K562 (cell line): ENCODE measurements around the gene PDE1C. TPM values are rescaled to one million over a fixed set of nuclear protein-coding genes. Genes with fewer than 3 reads are reported as not detected.

Source experiments
- ATAC-seq: fragments of 200-7000 bp; cut with Tn5 transposase; 3 replicates; pipeline ENCODE4 v1.9.1; 2020; ENCODE audit warnings: moderate library complexity
- BruUV-seq: library from RNA; stranded (reverse); fragments of 400-500 nt; replicated peaks from 2 replicates; lab custom pipeline; 2021; lab: Mats Ljungman, UMichigan
- CTCF ChIA-PET: fragments of 300-600 bp; formaldehyde crosslinking; extraction: SDS; loops from one replicate; lab custom pipeline; 2021; ENCODE audit warnings: low intra/inter-chr PET ratio; lab: Yijun Ruan, JAX
- POLR2A ChIA-PET: fragments of 300-600, 350-650 bp; sonication (Branson Sonifier 250); formaldehyde crosslinking; extraction: SDS; loops from one replicate; lab custom pipeline; 2021; ENCODE audit warnings: antibody characterized with exemption, inconsistent platforms; lab: Yijun Ruan, JAX
- DNase-seq, 4 experiments: peaks; one replicate each; pipeline versions ENCODE4 v3.0.0 to v3.0.0-alpha.2; 2011 to 2018; ENCODE audit warnings: low spot score in 3 of 4, mixed read lengths in 3 of 4; ENCODE audit errors: extremely low read depth in 1 of 4
- FAIRE-seq: peaks from 2 replicates; lab custom pipeline; 2011; peaks lifted over from hg19 to GRCh38; lab: Jason Lieb, UNC
- H2AFZ ChIP-seq: 2 replicates; pipeline ENCODE4 v1.6.0; 2011; ENCODE audit warnings: low read depth, low read length, control low read depth, inconsistent platforms
- H3K27ac ChIP-seq: fragments of 200-600 bp; 3 replicates; pipeline ENCODE4 v1.8.0; 2011; ENCODE audit warnings: low read depth, mild to moderate bottlenecking, control low read depth, inconsistent platforms, low read length, moderate library complexity, mixed read lengths; ENCODE audit errors: extremely low read depth
- H3K27me3 ChIP-seq, 2 experiments: fragments of 300-600 bp in 1 of 2; 2 replicates in 1 of 2; 3 replicates in 1 of 2; pipeline versions ENCODE4 v1.6.0 to v1.8.0; 2011; ENCODE audit warnings: inconsistent platforms in 2 of 2, low read length in 2 of 2, mild to moderate bottlenecking in 1 of 2, mixed read lengths in 1 of 2, moderate library complexity in 1 of 2; ENCODE audit not compliant: control insufficient read depth in 2 of 2, insufficient read depth in 2 of 2
- H3K36me3 ChIP-seq: fragments of 300-600 bp; 3 replicates; pipeline ENCODE4 v1.8.0; 2011; ENCODE audit warnings: mild to moderate bottlenecking, low read length, inconsistent platforms; ENCODE audit not compliant: control insufficient read depth, insufficient read depth
- H3K4me1 ChIP-seq, 2 experiments: fragments of 200-600 bp in 1 of 2; replicated peaks in 1 of 2; 2 replicates in 1 of 2; 3 replicates in 1 of 2; pipeline versions ENCODE4 v1.5.1 to v1.8.0; 2011; ENCODE audit warnings: inconsistent platforms in 2 of 2, low read length in 2 of 2, mild to moderate bottlenecking in 1 of 2, mixed read lengths in 1 of 2, moderate library complexity in 1 of 2; ENCODE audit not compliant: control insufficient read depth in 2 of 2, insufficient read depth in 2 of 2
- H3K4me2 ChIP-seq: 2 replicates; pipeline ENCODE4 v1.6.1; 2011; ENCODE audit warnings: low read length, control low read depth, inconsistent platforms, mixed read lengths; ENCODE audit not compliant: insufficient read depth
- H3K4me3 ChIP-seq: fragments of 200-600 bp; sonication (generic), shearing (Covaris generic); 2 replicates; pipeline ENCODE4 v1.5.1; 2016; ENCODE audit warnings: control low read depth, inconsistent platforms
- H3K79me2 ChIP-seq: fragments of 200-600 bp; 3 replicates; pipeline ENCODE4 v1.8.0; 2011; ENCODE audit warnings: low read length, inconsistent platforms; ENCODE audit not compliant: control insufficient read depth, insufficient read depth
- H3K9ac ChIP-seq, 2 experiments: 2 replicates each; pipeline versions ENCODE4 v1.6.0 to v1.6.1; 2011; ENCODE audit warnings: low read depth in 2 of 2, low read length in 2 of 2, control low read depth in 1 of 2, inconsistent platforms in 1 of 2, mild to moderate bottlenecking in 1 of 2, mixed read lengths in 1 of 2; ENCODE audit not compliant: insufficient read depth in 1 of 2
- H3K9me1 ChIP-seq: one replicate; pipeline ENCODE4 v1.6.0; 2011; ENCODE audit warnings: inconsistent platforms, mild to moderate bottlenecking, low read length, moderate library complexity; ENCODE audit not compliant: control insufficient read depth, insufficient read depth
- H3K9me3 ChIP-seq: replicated peaks from 2 replicates; pipeline ENCODE4 v1.5.1; 2011; ENCODE audit warnings: low read depth, low read length, inconsistent platforms; ENCODE audit not compliant: control insufficient read depth, insufficient read depth
- H4K20me1 ChIP-seq: replicated peaks from 2 replicates; pipeline ENCODE4 v1.6.1; 2011; ENCODE audit warnings: low read length, inconsistent platforms, mixed read lengths; ENCODE audit not compliant: control insufficient read depth, insufficient read depth
- E2F6 ChIP-seq, 2 experiments: IDR thresholded peaks; 2 replicates each; pipeline ENCODE4 v1.6.1; 2011; ENCODE audit warnings: borderline replicate concordance in 1 of 2, control low read depth in 1 of 2, low read depth in 1 of 2, low read length in 1 of 2, mild to moderate bottlenecking in 1 of 2, mixed read lengths in 1 of 2, moderate library complexity in 1 of 2; ENCODE audit not compliant: insufficient read depth in 1 of 2, insufficient read length in 1 of 2, poor library complexity in 1 of 2, severe bottlenecking in 1 of 2; ENCODE audit errors: extremely low read depth in 1 of 2
- GABPB1 ChIP-seq: sonication (generic); formaldehyde crosslinking; IDR thresholded peaks from 2 replicates; pipeline ENCODE4 v1.8.0; 2022; ENCODE audit warnings: mild to moderate bottlenecking, missing genetic modification reagents
- GATAD2B ChIP-seq: fragments of 450-650 bp; IDR thresholded peaks from 2 replicates; pipeline ENCODE4 v1.6.1; 2017; ENCODE audit warnings: mild to moderate bottlenecking, borderline replicate concordance
- HIVEP1 ChIP-seq: fragments of 250-450 bp; sonication (Bioruptor Pico); IDR thresholded peaks from 2 replicates; pipeline ENCODE4 v1.4.0; 2020; ENCODE audit warnings: mild to moderate bottlenecking
- NR3C1 ChIP-seq: sonication (generic); formaldehyde crosslinking; IDR thresholded peaks from 2 replicates; pipeline ENCODE4 v1.8.1; 2022; ENCODE audit warnings: missing genetic modification reagents
- PURB ChIP-seq: sonication (generic); formaldehyde crosslinking; IDR thresholded peaks from 2 replicates; pipeline ENCODE4 v1.9.0; 2021; ENCODE audit warnings: low read depth, mild to moderate bottlenecking, missing genetic modification reagents
- RBM15 ChIP-seq: fragments of 200-400 bp; formaldehyde crosslinking; IDR thresholded peaks from 2 replicates; pipeline ENCODE4 v1.6.1; 2018; ENCODE audit warnings: mild to moderate bottlenecking, low read length, moderate library complexity; ENCODE audit not compliant: insufficient read depth
- TSC22D4 ChIP-seq: fragments of 450-650 bp; IDR thresholded peaks from 2 replicates; pipeline ENCODE4 v1.6.1; 2016; ENCODE audit warnings: missing genetic modification characterization, missing biosample characterization, control low read depth
- ZNF146 ChIP-seq: IDR thresholded peaks from one replicate; pipeline ENCODE4 v1.6.1; 2018; ENCODE audit warnings: missing compliant biosample characterization; ENCODE audit not compliant: unreplicated experiment
- WGBS: fragments of 100-300 bp; shearing (Covaris generic); methylation state at CpG from one replicate; pipeline ENCODE4 v1.1.6; 2016; ENCODE audit warnings: low coverage, mixed read lengths; ENCODE audit not compliant: insufficient coverage; ENCODE audit errors: missing lambda C conversion rate; 5-methylcytosine and 5-hydroxymethylcytosine counted together
- in situ Hi-C: fragments of 300-500 bp; cut with MboI; formaldehyde crosslinking; loops from 4 replicates; pipeline ENCODE4 v1.15.0; 2018; ENCODE audit warnings: inconsistent platforms, mixed read lengths
- intact Hi-C: fragments of 100-400 bp; cut with micrococcal nuclease; formaldehyde crosslinking; loops from 2 replicates; pipeline ENCODE4 v1.14.2; 2022
- polyA plus RNA-seq, 8 experiments: library from polyadenylated mRNA; depleted of rRNA in 4 of 8; stranded (reverse) in 5 of 8; unstranded in 3 of 8; fragments of >200 nt; fragmentation: Nextera tagmentation in 2 of 8; fragmentation: Illumina TruSeq in 1 of 8; extraction: Ambion mirVana in 2 of 8; extraction: Trizol in 1 of 8; gene quantifications; 2 replicates each; pipeline versions ENCODE4 v1.2.1 to v1.2.3, GENCODE V29; 2011 to 2014; ENCODE audit warnings: inconsistent platforms in 1 of 8, missing spikeins in 1 of 8
- total RNA-seq, 7 experiments: library from RNA; depleted of rRNA in 6 of 7; stranded (reverse); fragments of >200 nt in 6 of 7; fragmentation: Illumina TruSeq in 2 of 7; extraction: Trizol in 2 of 7; gene quantifications; 2 replicates each; pipeline versions ENCODE4 v1.2.1 to v1.2.3, GENCODE V29; 2011 to 2021; ENCODE audit warnings: low replicate concordance in 1 of 7

The PDE1C gene
- total and polyA plus RNA-seq, 9 of the 15 experiments (the other 6 are each of a cell fraction or from before 2014, with no cell fraction given) = under 0.01 to 0.01 TPM; not detected in 7

DNA sequence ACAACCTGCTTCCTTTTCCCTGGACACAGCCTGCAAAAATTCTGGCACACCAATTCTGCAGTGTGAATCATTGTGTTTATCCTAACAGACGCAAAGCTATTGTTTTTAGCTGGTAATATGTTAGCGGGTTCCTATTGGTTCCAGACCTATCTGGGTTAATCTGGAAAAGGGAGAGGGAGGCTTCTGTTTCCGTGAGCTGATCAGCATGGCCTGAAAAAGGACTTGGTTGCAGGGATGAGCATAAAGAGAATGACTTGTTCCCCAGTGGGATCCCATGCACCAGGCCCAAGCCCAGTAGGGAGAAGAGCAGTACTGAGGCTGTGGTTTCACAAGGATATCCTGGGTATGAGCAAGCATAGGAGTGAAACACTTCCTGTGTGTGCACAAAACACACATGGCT is 78.4 kb downstream of the PDE1C start:
- Histone ChIP-seq H3K36me3 (no peaks in the 10 kb centered on the region), H3K27ac (no peak overlapping the region), H3K27me3 (no peaks in the 10 kb centered on the region), H3K9me3 (0 out of 2 replicates have a peak, but pooled peaks cover 1% of the 10 kb centered on the region), H2AFZ (no peak overlapping the region), H3K79me2 (no peaks in the 10 kb centered on the region), H3K4me1 (no peaks in the 10 kb centered on the region), H4K20me1 (no peaks in the 10 kb centered on the region), H3K4me2 (no peak overlapping the region), H3K9me1 (no peaks in the 10 kb centered on the region), H3K9ac (no peak overlapping the region), H3K4me3 (no peak overlapping the region)
- no peak for FAIRE-seq
- no peak for ATAC-seq
- intact Hi-C loops (no loop called here), in situ Hi-C loops (no loop called here)
- no peak for DNase-seq
- WGBS = 0% methylated on average over 3 of the region's 3 CpGs
- ChIA-PET CTCF (no interaction called here), POLR2A (interaction anchor here (0.7 kb wide), 1 partner anchor 11 kb away, joined by 3 read pairs; no protein-coding TSS in a partner anchor)
- TF ChIP-seq RBM15 = no peak
- no peak for TF ChIP-seq GATAD2B
- TF ChIP-seq TSC22D4 (tag) = no peak
- no peak for TF ChIP-seq ZNF146
- TF ChIP-seq NR3C1 (CRISPR knock-in tag) = no peak
- TF ChIP-seq HIVEP1 (CRISPR knock-in tag) = no peak
- TF ChIP-seq E2F6 (IDR thresholded peaks at IDR 0.05; ENCODE audit: borderline replicate concordance in 1 of 2, extremely low read depth in 1 of 2, insufficient read depth in 1 of 2, insufficient read length in 1 of 2, low read depth in 1 of 2, low read length in 1 of 2, poor library complexity in 1 of 2, severe bottlenecking in 1 of 2) = no peak
- TF ChIP-seq GABPB1 (CRISPR knock-in tag) = no peak
- TF ChIP-seq PURB = no peak
- no TSS peak for BruUV-seq
